ENCODE data around the gene DOCK1.
"Not testable (repeated sequence)": the region's sequence is repeated elsewhere in the genome, so short reads cannot be mapped to it uniquely, and the experiment has no call there.

DOCK1 gene

DNA sequence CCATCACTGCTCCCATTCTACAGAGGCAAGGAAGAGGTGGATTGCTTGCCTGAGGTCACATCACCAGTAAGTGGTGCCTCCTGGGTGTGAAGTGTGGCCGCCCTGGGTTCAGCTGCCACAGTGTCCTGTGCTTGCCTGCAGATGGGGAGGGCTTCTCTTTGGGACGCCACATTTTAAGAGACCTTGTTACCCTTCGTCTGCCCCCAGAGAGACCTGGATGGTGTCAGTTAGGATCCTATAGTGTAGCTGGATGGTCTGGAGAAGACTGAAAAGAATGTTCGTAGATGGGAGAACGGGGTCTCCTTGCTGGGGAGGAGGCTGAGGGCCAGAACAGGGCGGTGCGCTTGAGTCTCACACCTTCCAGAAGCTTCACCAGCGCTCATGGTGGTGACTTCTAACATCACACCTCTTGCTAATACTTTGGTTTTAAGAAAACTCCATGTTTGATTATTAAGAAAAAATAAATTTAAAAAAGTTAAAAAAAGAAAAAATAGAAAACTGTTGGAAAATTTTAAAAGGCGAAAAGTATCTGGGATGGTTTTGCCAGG, 2.3 kb downstream of the DOCK1 start:
- Mint-ChIP-seq H3K27ac (no peak overlapping the region), H3K36me3 (ENCODE audit: insufficient read depth) (no peaks in the 10 kb centered on the region), H3K4me3 (no peak overlapping the region), H3K27me3 (peaks cover 16 to 35% of the 10 kb centered on the region in 2 donors), H3K9me3 (peaks cover 9 to 11% of the 10 kb centered on the region in 2 donors), H3K4me1 (ENCODE audit: low read depth in 2 of 2) (peaks cover 0 to 5% of the 10 kb centered on the region in 2 donors)
- DNase-seq (no peak), ATAC-seq (replicated peaks) (no peak)

DNA sequence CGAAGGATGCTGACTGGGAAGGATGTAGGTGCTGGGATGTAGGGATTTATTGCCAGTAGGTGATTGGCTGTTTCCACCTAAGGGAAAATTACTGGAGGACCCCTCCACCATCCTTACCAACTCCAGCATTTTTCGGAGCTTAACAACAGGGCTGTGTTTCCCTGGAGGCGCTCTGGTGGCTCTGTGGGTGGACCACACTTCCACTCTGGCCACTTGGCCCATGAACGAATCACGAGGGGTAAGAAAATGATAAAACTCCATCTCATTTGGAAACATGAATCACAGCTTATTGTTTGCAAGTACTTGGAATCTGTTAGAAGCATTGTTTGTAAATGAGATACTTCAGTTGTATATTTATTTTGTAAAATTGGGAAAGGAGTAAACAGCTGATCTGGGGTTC, 3.0 kb downstream of the DOCK1 start:
- ATAC-seq (replicated peaks), result no peak
- H3K36me3 Mint-ChIP-seq (ENCODE audit: insufficient read depth), result no peaks in the 10 kb centered on the region
- no peak overlapping the region for H3K27ac Mint-ChIP-seq
- no peak for DNase-seq
- H3K27me3 Mint-ChIP-seq, result peaks cover 16 to 33% of the 10 kb centered on the region in 2 donors
- H3K4me1 Mint-ChIP-seq (ENCODE audit: low read depth in 2 of 2), result peaks cover 0 to 5% of the 10 kb centered on the region in 2 donors
- peaks cover 9 to 11% of the 10 kb centered on the region in 2 donors for H3K9me3 Mint-ChIP-seq
- H3K4me3 Mint-ChIP-seq, result no peak overlapping the region

DNA sequence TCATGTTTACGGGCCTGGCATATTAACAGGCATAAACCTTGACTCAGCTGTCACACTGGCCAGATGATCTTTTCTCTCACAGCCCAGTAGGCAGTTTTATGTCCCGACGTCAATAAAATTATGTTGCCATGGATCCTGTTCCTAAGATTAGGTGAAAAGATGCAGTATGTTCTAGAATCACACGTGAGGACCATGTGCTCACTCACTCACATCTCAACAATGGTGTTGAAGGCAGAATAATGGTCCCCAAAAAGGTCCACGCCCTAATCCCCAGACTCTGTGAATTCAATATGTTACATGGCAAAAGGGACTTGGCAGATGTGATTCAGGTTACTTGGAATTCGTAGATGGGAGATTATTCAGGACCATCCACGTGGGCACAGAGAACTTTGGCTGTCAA, 3.5 kb downstream of the DOCK1 start:
- ATAC-seq (replicated peaks), result no peak
- DNase-seq, result no peak
- H3K9me3 Mint-ChIP-seq, result peaks cover 6 to 11% of the 10 kb centered on the region in 2 donors
- no peaks in the 10 kb centered on the region for H3K36me3 Mint-ChIP-seq (ENCODE audit: insufficient read depth)
- peaks cover 16 to 28% of the 10 kb centered on the region in 2 donors for H3K27me3 Mint-ChIP-seq
- peaks cover 0 to 5% of the 10 kb centered on the region in 2 donors for H3K4me1 Mint-ChIP-seq (ENCODE audit: low read depth in 2 of 2)
- H3K27ac Mint-ChIP-seq, result no peak overlapping the region
- H3K4me3 Mint-ChIP-seq, result no peak overlapping the region

GRCh38 chr10:126909147-126909546, 3.9 kb downstream of the DOCK1 start:
- no peak for ATAC-seq (replicated peaks)
- H3K4me3 Mint-ChIP-seq, result no peak overlapping the region
- H3K4me1 Mint-ChIP-seq (ENCODE audit: low read depth in 2 of 2), result peaks cover 0 to 5% of the 10 kb centered on the region in 2 donors
- no peaks in the 10 kb centered on the region for H3K36me3 Mint-ChIP-seq (ENCODE audit: insufficient read depth)
- H3K27me3 Mint-ChIP-seq, result peaks cover 15 to 24% of the 10 kb centered on the region in 2 donors
- DNase-seq, result no peak
- peaks cover 5 to 11% of the 10 kb centered on the region in 2 donors for H3K9me3 Mint-ChIP-seq
- H3K27ac Mint-ChIP-seq, result no peak overlapping the region

- no peak for DNase-seq
- no peak for ATAC-seq (replicated peaks)
- H3K4me3 Mint-ChIP-seq, result no peak overlapping the region
- H3K27me3 Mint-ChIP-seq, result peaks cover 9 to 16% of the 10 kb centered on the region in 2 donors
- H3K4me1 Mint-ChIP-seq (ENCODE audit: low read depth in 2 of 2), result peaks cover 0 to 5% of the 10 kb centered on the region in 2 donors
- peaks cover 4 to 11% of the 10 kb centered on the region in 2 donors for H3K9me3 Mint-ChIP-seq
- no peak overlapping the region for H3K27ac Mint-ChIP-seq
- no peaks in the 10 kb centered on the region for H3K36me3 Mint-ChIP-seq (ENCODE audit: insufficient read depth)
Observed at GRCh38 chr10:126910196-126910595, 5.0 kb downstream of the DOCK1 start.

DNA sequence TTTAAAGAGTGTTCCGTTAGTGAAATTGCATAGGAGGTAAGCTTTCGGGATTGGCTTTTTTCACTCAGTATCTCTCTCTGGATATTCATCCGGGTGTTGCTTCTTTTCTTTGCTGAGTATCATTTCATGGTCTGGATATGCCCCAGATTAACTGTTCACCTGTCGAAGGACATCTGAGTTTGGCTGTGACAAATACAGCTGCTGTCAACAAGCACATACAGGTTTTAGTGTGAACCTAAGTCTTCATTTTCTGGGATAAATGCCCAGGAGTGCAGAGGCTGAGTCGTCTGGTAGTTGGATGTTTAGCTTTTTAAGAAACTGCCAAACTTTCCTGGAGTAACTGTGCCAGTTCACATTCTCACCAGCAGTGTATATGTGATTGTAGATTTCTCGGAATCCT, 5.6 kb downstream of the DOCK1 start:
- ATAC-seq (replicated peaks), result no peak

DNA sequence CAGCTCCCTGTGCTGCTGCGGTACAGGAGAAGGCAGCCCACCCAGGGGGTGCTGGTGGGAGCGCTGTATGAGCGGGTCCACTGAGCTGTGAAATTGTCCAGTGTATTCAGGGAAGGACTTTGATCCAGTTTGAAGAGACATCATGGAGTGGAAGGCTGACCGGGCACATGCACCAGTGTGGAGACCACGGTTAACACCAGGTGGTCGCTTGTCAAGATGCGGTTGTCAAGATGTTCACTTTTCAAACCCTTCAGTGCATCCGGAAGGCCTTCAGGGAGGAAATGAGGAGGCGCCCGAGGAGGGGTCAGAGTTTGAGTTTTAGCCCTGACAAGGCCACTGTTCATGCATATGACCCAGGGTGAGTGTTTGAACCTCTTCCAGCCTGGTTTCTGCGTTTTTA, 6.1 kb downstream of the DOCK1 start:
- no peak overlapping the region for H3K27ac Mint-ChIP-seq
- H3K4me1 Mint-ChIP-seq (ENCODE audit: low read depth in 2 of 2), result peaks cover 0 to 5% of the 10 kb centered on the region in 2 donors
- H3K36me3 Mint-ChIP-seq (ENCODE audit: insufficient read depth), result no peaks in the 10 kb centered on the region
- DNase-seq (no peak), ATAC-seq (replicated peaks) (no peak)
- H3K27me3 Mint-ChIP-seq, result peaks cover 8 to 13% of the 10 kb centered on the region in 2 donors
- H3K9me3 Mint-ChIP-seq, result peaks cover 8 to 11% of the 10 kb centered on the region in 2 donors
- no peak overlapping the region for H3K4me3 Mint-ChIP-seq

More for the DNA sequence above, 5.6 kb downstream of the DOCK1 start:
- Mint-ChIP-seq H3K27me3 (peaks cover 9 to 16% of the 10 kb centered on the region in 2 donors), H3K27ac (no peak overlapping the region), H3K36me3 (ENCODE audit: insufficient read depth) (no peaks in the 10 kb centered on the region), H3K4me3 (no peak overlapping the region), H3K9me3 (peaks cover 6 to 11% of the 10 kb centered on the region in 2 donors), H3K4me1 (ENCODE audit: low read depth in 2 of 2) (peaks cover 0 to 5% of the 10 kb centered on the region in 2 donors)
- no peak for DNase-seq

- Mint-ChIP-seq H3K4me1 (ENCODE audit: low read depth in 2 of 2) (no peaks in the 10 kb centered on the region), H3K27ac (no peak overlapping the region), H3K27me3 (no peaks in the 10 kb centered on the region), H3K4me3 (no peak overlapping the region), H3K9me3 (peaks cover 0 to 8% of the 10 kb centered on the region in 2 donors), H3K36me3 (ENCODE audit: insufficient read depth) (no peaks in the 10 kb centered on the region)
- no peak for ATAC-seq (replicated peaks)
- no peak for DNase-seq
Observed at GRCh38 chr10:126913316-126913715, 8.1 kb downstream of the DOCK1 start.

- DNase-seq (no peak), ATAC-seq (replicated peaks) (no peak)
- H3K4me3 Mint-ChIP-seq, result no peak overlapping the region
- no peak overlapping the region for H3K27ac Mint-ChIP-seq
- H3K27me3 Mint-ChIP-seq, result no peaks in the 10 kb centered on the region
- H3K36me3 Mint-ChIP-seq (ENCODE audit: insufficient read depth), result peaks cover 3% of the 10 kb centered on the region
- no peaks in the 10 kb centered on the region for H3K4me1 Mint-ChIP-seq (ENCODE audit: low read depth in 2 of 2)
- peaks cover 0 to 8% of the 10 kb centered on the region in 2 donors for H3K9me3 Mint-ChIP-seq
Observed at GRCh38 chr10:126914561-126914960, 9.3 kb downstream of the DOCK1 start.

GRCh38 chr10:126916952-126917351, 11.7 kb downstream of the DOCK1 start:
- ATAC-seq (replicated peaks); H3K27me3 Mint-ChIP-seq; DNase-seq; H3K9me3 Mint-ChIP-seq; H3K4me1 Mint-ChIP-seq (ENCODE audit: low read depth in 2 of 2); H3K4me3 Mint-ChIP-seq; H3K27ac Mint-ChIP-seq; H3K36me3 Mint-ChIP-seq (ENCODE audit: insufficient read depth): not testable (repeated sequence)

GRCh38 chr10:126917375-126917774, 12.1 kb downstream of the DOCK1 start:
- peaks cover 3% of the 10 kb centered on the region for H3K36me3 Mint-ChIP-seq (ENCODE audit: insufficient read depth)
- H3K27me3 Mint-ChIP-seq, result no peaks in the 10 kb centered on the region
- no peaks in the 10 kb centered on the region for H3K4me1 Mint-ChIP-seq (ENCODE audit: low read depth in 2 of 2)
- no peak overlapping the region for H3K27ac Mint-ChIP-seq
- ATAC-seq (replicated peaks) (no peak), DNase-seq (no peak)
- no peak overlapping the region for H3K4me3 Mint-ChIP-seq
- H3K9me3 Mint-ChIP-seq, result peaks cover 7 to 10% of the 10 kb centered on the region in 2 donors

- H3K9me3 Mint-ChIP-seq, result peaks cover 7 to 10% of the 10 kb centered on the region in 2 donors
- DNase-seq, result no peak
- no peaks in the 10 kb centered on the region for H3K27me3 Mint-ChIP-seq
- H3K27ac Mint-ChIP-seq, result no peak overlapping the region
- no peak for ATAC-seq (replicated peaks)
- H3K4me3 Mint-ChIP-seq, result no peak overlapping the region
- no peaks in the 10 kb centered on the region for H3K4me1 Mint-ChIP-seq (ENCODE audit: low read depth in 2 of 2)
- peaks cover 3% of the 10 kb centered on the region for H3K36me3 Mint-ChIP-seq (ENCODE audit: insufficient read depth)
Observed at GRCh38 chr10:126917975-126918908, 13.0 kb downstream of the DOCK1 start.

GRCh38 chr10:126919426-126919825, 14.2 kb downstream of the DOCK1 start:
- H3K4me3 Mint-ChIP-seq, result no peak overlapping the region
- no peak for ATAC-seq (replicated peaks)
- peaks cover 7 to 12% of the 10 kb centered on the region in 2 donors for H3K9me3 Mint-ChIP-seq
- H3K4me1 Mint-ChIP-seq (ENCODE audit: low read depth in 2 of 2), result no peaks in the 10 kb centered on the region
- no peak for DNase-seq
- no peaks in the 10 kb centered on the region for H3K27me3 Mint-ChIP-seq
- peaks cover 3% of the 10 kb centered on the region for H3K36me3 Mint-ChIP-seq (ENCODE audit: insufficient read depth)
- no peak overlapping the region for H3K27ac Mint-ChIP-seq

DNA sequence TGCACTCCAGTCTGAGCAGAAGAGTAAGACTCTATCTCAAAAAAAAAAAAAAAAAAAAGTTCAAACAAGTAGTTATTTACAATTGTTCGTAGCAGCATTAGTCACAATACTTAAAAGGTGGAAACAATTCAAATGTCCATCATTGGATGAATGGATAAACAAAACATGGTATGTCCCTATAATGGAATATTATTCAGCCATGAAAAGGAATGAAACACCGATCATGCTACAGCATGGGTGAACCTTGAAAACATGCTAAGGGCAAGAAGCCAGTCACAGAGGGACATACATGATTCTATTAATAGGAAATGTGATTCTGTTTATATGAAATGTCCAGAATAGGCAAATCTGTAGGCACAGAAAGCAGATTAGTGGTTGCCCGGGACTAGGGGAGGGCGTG, 15.9 kb downstream of the DOCK1 start:
- ATAC-seq (replicated peaks) (no peak), DNase-seq (no peak)
- H3K36me3 Mint-ChIP-seq (ENCODE audit: insufficient read depth), result peaks cover 3% of the 10 kb centered on the region
- no peaks in the 10 kb centered on the region for H3K27me3 Mint-ChIP-seq
- H3K4me3 Mint-ChIP-seq, result no peak overlapping the region
- H3K9me3 Mint-ChIP-seq, result peaks cover 7 to 8% of the 10 kb centered on the region in 2 donors
- no peak overlapping the region for H3K27ac Mint-ChIP-seq
- H3K4me1 Mint-ChIP-seq (ENCODE audit: low read depth in 2 of 2), result no peaks in the 10 kb centered on the region
